ENCODE data around the gene GSTT4. TPM values are rescaled to one million over a fixed set of nuclear protein-coding genes. Genes with fewer than 3 reads are reported as not detected.
"Not testable (repeated sequence)": the region's sequence is repeated elsewhere in the genome, so short reads cannot be mapped to it uniquely, and the experiment has no call there.

GSTT4 gene
- total and polyA plus RNA-seq, 9 donors, result 0.12 TPM; not detected in 8

DNA sequence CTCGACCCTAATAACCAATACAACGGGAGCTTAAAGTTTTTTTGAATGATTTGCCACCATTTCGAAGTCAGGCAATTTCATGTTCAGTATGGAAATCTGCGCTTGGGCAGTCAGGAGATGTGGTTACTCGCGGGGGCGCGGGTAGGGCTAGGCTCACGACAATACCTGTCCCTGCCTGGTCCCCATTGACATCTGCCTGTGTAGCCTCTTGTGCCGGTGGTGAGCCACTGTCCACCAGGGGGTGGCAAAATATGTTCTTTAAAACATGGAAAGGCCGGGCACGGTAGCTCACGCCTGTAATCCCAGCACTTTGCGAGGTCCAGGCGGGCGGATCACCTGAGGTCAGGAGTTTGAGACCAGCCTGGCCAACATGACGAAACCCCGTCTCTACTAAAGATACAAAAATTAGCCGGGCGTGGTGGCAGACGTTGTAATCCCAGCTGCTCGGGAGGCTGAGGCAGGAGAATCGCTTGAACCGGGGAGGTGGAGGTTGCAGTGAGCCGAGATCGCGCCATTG lies 30.4 kb downstream of the GSTT4 start:
- H3K36me3 ChIP-seq (ENCODE audit: control insufficient read depth, insufficient read depth, low read length), result peaks cover 21% of the 10 kb centered on the region
- H3K9me3 ChIP-seq (replicated peaks; ENCODE audit: control insufficient read depth, low read depth, low read length); H3K4me3 ChIP-seq (ENCODE audit: low read length); H3K27me3 ChIP-seq (ENCODE audit: control insufficient read depth, insufficient read depth, low read length); H3K27ac ChIP-seq (ENCODE audit: low read length); H3K4me1 ChIP-seq (ENCODE audit: control insufficient read depth, insufficient read depth, low read length); DNase-seq: not testable (repeated sequence)
- WGBS (ENCODE audit: insufficient coverage), result no CpG with 5 or more reads among the region's 27 CpGs

DNA sequence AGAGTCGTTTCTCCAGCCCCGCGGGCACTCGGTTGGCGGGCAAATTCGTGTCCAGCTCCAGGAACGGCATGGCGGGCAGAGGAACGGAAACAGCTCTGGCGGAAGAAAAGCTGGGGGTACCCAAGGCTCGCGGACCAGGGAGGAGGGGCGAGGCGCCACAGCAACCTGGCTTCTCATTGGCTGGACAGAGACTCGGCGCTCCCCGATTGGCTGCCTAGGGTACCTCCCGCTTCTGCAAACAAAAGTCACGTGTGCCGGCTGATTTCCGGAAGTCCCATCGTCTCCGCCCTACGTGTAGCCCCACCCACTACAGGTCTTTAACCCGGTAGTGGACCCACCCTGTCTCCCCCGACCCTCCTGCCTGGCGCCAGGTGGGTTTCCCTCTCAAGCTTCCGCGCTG lies 30.9 kb downstream of the GSTT4 start, which contains the start of gene DDT:
Gene DDT (minus strand): TSS at position 97 of the 400 bp plus-strand sequence. CDS start 27 bp downstream, at position 70.
- not testable (repeated sequence) for H3K9me3 ChIP-seq (replicated peaks; ENCODE audit: control insufficient read depth, low read depth, low read length); H3K27ac ChIP-seq (ENCODE audit: low read length); DNase-seq; H3K4me3 ChIP-seq (ENCODE audit: low read length); H3K4me1 ChIP-seq (ENCODE audit: control insufficient read depth, insufficient read depth, low read length); H3K27me3 ChIP-seq (ENCODE audit: control insufficient read depth, insufficient read depth, low read length)
- peaks cover 26% of the 10 kb centered on the region for H3K36me3 ChIP-seq (ENCODE audit: control insufficient read depth, insufficient read depth, low read length)
- WGBS (ENCODE audit: insufficient coverage), result no CpG with 5 or more reads among the region's 29 CpGs

DNA sequence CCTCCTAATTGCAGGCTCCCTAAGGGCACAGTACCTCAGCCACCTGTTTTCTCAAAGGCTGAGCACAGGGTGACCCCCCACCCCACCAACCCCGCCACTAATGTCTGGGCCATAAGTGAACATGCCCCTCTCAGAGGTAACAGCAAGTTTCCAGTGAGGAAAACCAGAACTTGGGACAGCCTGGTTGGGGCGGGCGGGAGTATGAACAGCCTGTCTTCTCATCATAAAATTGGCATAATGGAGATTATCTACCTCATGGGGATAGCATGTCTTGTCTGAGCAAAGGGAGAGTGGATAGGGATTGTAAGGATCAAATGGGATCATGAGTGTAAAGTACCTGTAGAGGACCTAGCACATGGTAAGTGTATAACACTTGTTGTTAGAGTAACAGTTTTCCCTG lies 33.3 kb downstream of the GSTT4 start:
- not testable (repeated sequence) for H3K4me3 ChIP-seq (ENCODE audit: low read length)

GRCh38 chr22:23970816-23971486 lies 34.3 kb downstream of the GSTT4 start:
- Histone ChIP-seq H3K4me3 (ENCODE audit: low read length) (no peak overlapping the region), H3K27ac (ENCODE audit: low read length) (no peak overlapping the region), H3K9me3 (replicated peaks; ENCODE audit: control insufficient read depth, low read depth, low read length) (no peaks in the 10 kb centered on the region), H3K4me1 (ENCODE audit: control insufficient read depth, insufficient read depth, low read length) (peaks cover 2% of the 10 kb centered on the region), H3K27me3 (ENCODE audit: control insufficient read depth, insufficient read depth, low read length) (no peaks in the 10 kb centered on the region), H3K36me3 (ENCODE audit: control insufficient read depth, insufficient read depth, low read length) (peaks cover 30% of the 10 kb centered on the region)
- WGBS (ENCODE audit: insufficient coverage), result 77% methylated on average over 3 of the region's 6 CpGs
- DNase-seq, result no peak

More for the DNA sequence above, 33.3 kb downstream of the GSTT4 start:
- not testable (repeated sequence) for H3K4me1 ChIP-seq (ENCODE audit: control insufficient read depth, insufficient read depth, low read length); H3K27me3 ChIP-seq (ENCODE audit: control insufficient read depth, insufficient read depth, low read length); H3K9me3 ChIP-seq (replicated peaks; ENCODE audit: control insufficient read depth, low read depth, low read length); DNase-seq; H3K27ac ChIP-seq (ENCODE audit: low read length)
- WGBS (ENCODE audit: insufficient coverage), result no CpG with 5 or more reads among the region's 3 CpGs
- peaks cover 30% of the 10 kb centered on the region for H3K36me3 ChIP-seq (ENCODE audit: control insufficient read depth, insufficient read depth, low read length)

DNA sequence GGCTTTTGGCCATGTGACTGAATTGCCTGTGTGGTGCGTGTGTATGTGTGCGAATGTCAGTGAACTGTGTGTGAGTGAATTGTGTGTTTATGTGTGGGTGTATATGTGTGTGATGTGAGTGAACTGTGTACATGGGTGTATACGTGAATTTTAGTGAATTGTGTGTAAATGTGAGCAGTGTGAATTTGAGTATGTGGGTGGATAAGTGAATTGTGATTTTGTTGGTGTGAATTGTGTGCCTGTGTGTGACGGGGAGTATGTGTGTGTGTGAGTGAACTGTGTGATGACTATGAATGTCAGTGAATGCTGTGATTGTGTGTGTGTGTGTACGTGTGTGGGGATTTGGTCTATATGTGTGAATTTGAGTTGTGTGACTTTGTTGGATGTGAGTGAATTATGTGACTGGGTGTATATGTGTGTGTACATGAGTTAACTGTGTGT lies 35.0 kb downstream of the GSTT4 start:
- no peak overlapping the region for H3K4me3 ChIP-seq (ENCODE audit: low read length)
- H3K4me1 ChIP-seq (ENCODE audit: control insufficient read depth, insufficient read depth, low read length), result peaks cover 2% of the 10 kb centered on the region
- WGBS (ENCODE audit: insufficient coverage), result 80% methylated on average over 5 of the region's 5 CpGs
- no peaks in the 10 kb centered on the region for H3K27me3 ChIP-seq (ENCODE audit: control insufficient read depth, insufficient read depth, low read length)
- H3K36me3 ChIP-seq (ENCODE audit: control insufficient read depth, insufficient read depth, low read length), result peaks cover 30% of the 10 kb centered on the region
- no peaks in the 10 kb centered on the region for H3K9me3 ChIP-seq (replicated peaks; ENCODE audit: control insufficient read depth, low read depth, low read length)
- H3K27ac ChIP-seq (ENCODE audit: low read length), result no peak overlapping the region
- DNase-seq, result no peak

- H3K36me3 ChIP-seq (ENCODE audit: control insufficient read depth, insufficient read depth, low read length), result peaks cover 30% of the 10 kb centered on the region
- H3K4me1 ChIP-seq (ENCODE audit: control insufficient read depth, insufficient read depth, low read length), result peaks cover 2% of the 10 kb centered on the region
- no peaks in the 10 kb centered on the region for H3K27me3 ChIP-seq (ENCODE audit: control insufficient read depth, insufficient read depth, low read length)
- no peak for DNase-seq
- H3K9me3 ChIP-seq (replicated peaks; ENCODE audit: control insufficient read depth, low read depth, low read length), result no peaks in the 10 kb centered on the region
- no peak overlapping the region for H3K27ac ChIP-seq (ENCODE audit: low read length)
- 86% methylated on average over 1 of the region's 3 CpGs for WGBS (ENCODE audit: insufficient coverage)
- no peak overlapping the region for H3K4me3 ChIP-seq (ENCODE audit: low read length)
These were observed 36.2 kb downstream of the GSTT4 start for GRCh38 chr22:23969071-23969470.

DNA sequence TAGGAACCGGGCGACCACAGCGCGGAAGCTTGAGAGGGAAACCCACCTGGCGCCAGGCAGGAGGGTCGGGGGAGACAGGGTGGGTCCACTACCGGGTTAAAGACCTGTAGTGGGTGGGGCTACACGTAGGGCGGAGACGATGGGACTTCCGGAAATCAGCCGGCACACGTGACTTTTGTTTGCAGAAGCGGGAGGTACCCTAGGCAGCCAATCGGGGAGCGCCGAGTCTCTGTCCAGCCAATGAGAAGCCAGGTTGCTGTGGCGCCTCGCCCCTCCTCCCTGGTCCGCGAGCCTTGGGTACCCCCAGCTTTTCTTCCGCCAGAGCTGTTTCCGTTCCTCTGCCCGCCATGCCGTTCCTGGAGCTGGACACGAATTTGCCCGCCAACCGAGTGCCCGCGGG lies 38.7 kb downstream of the GSTT4 start, which contains the start of gene DDTL:
Gene DDTL (plus strand): TSS at position 321 of the 400 bp plus-strand sequence. CDS start 27 bp downstream, at position 348.
- H3K9me3 ChIP-seq (replicated peaks; ENCODE audit: control insufficient read depth, low read depth, low read length); H3K27ac ChIP-seq (ENCODE audit: low read length); H3K4me3 ChIP-seq (ENCODE audit: low read length); H3K27me3 ChIP-seq (ENCODE audit: control insufficient read depth, insufficient read depth, low read length); H3K4me1 ChIP-seq (ENCODE audit: control insufficient read depth, insufficient read depth, low read length); DNase-seq: not testable (repeated sequence)
- no CpG with 5 or more reads among the region's 30 CpGs for WGBS (ENCODE audit: insufficient coverage)
- H3K36me3 ChIP-seq (ENCODE audit: control insufficient read depth, insufficient read depth, low read length), result peaks cover 26% of the 10 kb centered on the region

DNA sequence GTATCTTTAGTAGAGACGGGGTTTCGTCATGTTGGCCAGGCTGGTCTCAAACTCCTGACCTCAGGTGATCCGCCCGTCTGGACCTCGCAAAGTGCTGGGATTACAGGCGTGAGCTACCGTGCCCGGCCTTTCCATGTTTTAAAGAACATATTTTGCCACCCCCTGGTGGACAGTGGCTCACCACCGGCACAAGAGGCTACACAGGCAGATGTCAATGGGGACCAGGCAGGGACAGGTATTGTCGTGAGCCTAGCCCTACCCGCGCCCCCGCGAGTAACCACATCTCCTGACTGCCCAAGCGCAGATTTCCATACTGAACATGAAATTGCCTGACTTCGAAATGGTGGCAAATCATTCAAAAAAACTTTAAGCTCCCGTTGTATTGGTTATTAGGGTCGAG lies 39.2 kb downstream of the GSTT4 start:
- not testable (repeated sequence) for H3K9me3 ChIP-seq (replicated peaks; ENCODE audit: control insufficient read depth, low read depth, low read length); H3K4me1 ChIP-seq (ENCODE audit: control insufficient read depth, insufficient read depth, low read length); H3K27ac ChIP-seq (ENCODE audit: low read length); H3K27me3 ChIP-seq (ENCODE audit: control insufficient read depth, insufficient read depth, low read length); H3K4me3 ChIP-seq (ENCODE audit: low read length); DNase-seq
- H3K36me3 ChIP-seq (ENCODE audit: control insufficient read depth, insufficient read depth, low read length), result peaks cover 21% of the 10 kb centered on the region
- no CpG with 5 or more reads among the region's 18 CpGs for WGBS (ENCODE audit: insufficient coverage)

GRCh38 chr22:23961084-23961771 lies 44.0 kb downstream of the GSTT4 start, which contains the start of gene GSTT2B:
TSS of gene GSTT2B (minus strand) at chr22:23961195. CDS start at chr22:23961131, 64 bp downstream.
- no CpG with 5 or more reads among the region's 43 CpGs for WGBS (ENCODE audit: insufficient coverage)
- not testable (repeated sequence) for H3K27ac ChIP-seq (ENCODE audit: low read length); H3K9me3 ChIP-seq (replicated peaks; ENCODE audit: control insufficient read depth, low read depth, low read length); DNase-seq; H3K4me3 ChIP-seq (ENCODE audit: low read length); H3K4me1 ChIP-seq (ENCODE audit: control insufficient read depth, insufficient read depth, low read length); H3K36me3 ChIP-seq (ENCODE audit: control insufficient read depth, insufficient read depth, low read length); H3K27me3 ChIP-seq (ENCODE audit: control insufficient read depth, insufficient read depth, low read length)

GRCh38 chr22:23956301-23956900 lies 48.9 kb downstream of the GSTT4 start:
- H3K9me3 ChIP-seq (replicated peaks; ENCODE audit: control insufficient read depth, low read depth, low read length); H3K27me3 ChIP-seq (ENCODE audit: control insufficient read depth, insufficient read depth, low read length); H3K27ac ChIP-seq (ENCODE audit: low read length); H3K4me1 ChIP-seq (ENCODE audit: control insufficient read depth, insufficient read depth, low read length); H3K4me3 ChIP-seq (ENCODE audit: low read length); H3K36me3 ChIP-seq (ENCODE audit: control insufficient read depth, insufficient read depth, low read length): not testable (repeated sequence)
- peak; percentile 81 for DNase-seq
- WGBS (ENCODE audit: insufficient coverage), result 5% methylated on average over 4 of the region's 12 CpGs

All from muscle of leg (tissue), 11 donors.